NCI-H2081 treated with DMSO at 0.1 percent for 48 hours (cell line): ENCODE results near the gene TBC1D23.

Source experiments
- DNase-seq: peaks from one replicate; lab custom pipeline; 2025; lab: John Stamatoyannopoulos, UW

TBC1D23 gene

DNA sequence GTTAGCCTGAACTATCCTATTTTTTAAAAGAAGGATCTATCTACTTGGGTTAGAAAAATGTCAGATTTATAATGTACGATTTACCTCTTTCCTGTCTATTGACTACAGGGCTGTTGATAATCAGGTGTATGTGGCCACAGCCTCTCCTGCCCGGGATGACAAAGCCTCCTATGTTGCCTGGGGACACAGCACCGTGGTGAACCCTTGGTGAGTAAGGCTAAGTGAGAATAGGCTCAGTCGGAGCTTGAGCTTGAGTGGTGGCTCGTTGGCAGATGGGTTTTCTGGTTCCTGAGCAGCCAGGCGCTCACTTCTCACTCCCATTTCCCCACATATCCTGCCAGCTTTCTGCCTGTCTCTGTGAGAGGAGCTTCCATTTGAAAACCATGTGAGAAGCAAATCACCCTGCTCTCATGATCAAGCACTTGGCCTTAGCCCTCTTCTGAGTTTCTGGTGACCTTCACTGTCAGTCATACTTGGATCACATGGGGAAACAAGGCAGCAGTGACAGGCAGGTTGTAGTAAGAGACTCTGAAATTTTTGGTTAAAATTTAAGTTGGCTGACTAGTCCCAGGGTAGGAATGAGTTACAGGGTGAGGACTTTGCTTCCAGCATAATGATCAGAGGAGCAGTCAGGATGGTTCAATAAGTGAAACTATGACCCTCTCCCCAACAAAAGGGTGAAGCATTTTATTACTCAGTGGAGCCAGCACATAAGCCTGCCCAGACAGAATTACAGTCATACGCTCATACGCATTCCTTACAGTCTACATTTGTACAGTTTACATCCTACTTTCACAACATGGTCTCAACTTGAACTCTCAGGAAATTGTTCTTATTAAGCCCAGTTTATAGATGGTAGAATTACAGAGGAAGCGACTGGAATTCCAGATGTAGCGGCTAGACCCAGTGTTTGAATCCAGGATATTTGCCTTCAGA, 91.8 kb downstream of the TBC1D23 start:
- no peak for DNase-seq

- no peak for DNase-seq
Measured at GRCh38 chr3:100354850-100355249, 94.1 kb downstream of the TBC1D23 start.

DNA sequence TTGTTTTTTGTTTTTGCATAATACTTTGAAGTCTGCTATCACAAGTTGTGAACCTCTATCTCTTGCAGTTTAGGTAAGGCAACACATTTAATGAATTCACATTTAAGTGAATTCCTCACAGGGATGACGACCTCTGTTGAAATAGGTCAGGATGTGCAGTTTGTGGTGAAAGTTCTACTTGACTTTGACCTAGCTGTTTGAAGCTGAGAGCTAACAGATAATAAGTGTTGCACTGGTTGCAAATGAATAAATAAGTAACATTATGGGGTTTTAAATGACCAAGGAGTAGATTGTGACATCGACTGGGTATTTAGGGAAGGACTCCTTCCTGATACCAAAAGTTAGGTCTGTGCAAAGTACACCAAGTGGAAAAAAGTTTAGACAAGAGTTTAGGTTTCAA, 97.6 kb downstream of the TBC1D23 start:
- no peak for DNase-seq

DNA sequence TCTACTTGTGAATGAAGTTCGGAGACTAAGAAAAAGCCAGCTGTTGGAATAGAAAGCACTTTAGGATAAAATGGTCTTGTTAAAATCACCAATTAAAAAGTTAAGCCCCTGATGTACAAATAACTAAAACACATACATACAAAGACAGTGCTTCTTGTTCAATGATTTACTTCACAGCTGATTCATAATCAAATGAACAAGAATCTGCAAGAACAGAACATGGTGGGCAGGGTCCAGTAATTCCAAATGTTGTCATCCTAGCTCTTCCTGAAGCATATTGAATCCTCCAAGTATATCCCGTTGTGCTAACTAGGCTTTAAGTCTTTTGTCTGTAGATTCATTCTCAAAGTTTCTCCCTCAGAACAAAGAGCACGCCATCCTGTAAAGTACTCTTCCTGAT, 98.2 kb downstream of the TBC1D23 start:
- no peak for DNase-seq

GRCh38 chr3:100360757-100361496, 100.1 kb downstream of the TBC1D23 start:
- no peak for DNase-seq

DNA sequence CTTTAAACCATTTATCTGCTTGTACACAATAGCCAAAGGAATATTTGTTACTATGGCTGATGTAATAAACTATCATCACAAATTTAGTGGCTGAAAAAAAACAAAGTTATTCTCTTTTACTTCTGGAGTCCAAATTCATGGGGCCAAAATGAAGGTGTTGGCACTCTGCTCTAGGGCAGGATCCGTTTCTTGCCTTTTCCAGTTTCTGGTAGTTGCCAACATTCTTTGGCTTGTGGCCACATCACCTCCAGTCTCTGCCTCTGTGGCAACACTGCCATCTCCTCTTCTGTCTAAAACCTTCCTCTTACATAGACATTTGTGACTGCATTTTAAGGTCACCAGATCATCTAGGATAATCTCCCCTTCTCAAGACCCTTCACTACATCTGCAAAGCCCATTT, 101.1 kb downstream of the TBC1D23 start:
- no peak for DNase-seq

- DNase-seq: no peak
Measured at GRCh38 chr3:100364421-100364820, 103.6 kb downstream of the TBC1D23 start.

- no peak for DNase-seq
Measured at GRCh38 chr3:100366424-100366823, 105.6 kb downstream of the TBC1D23 start.

- DNase-seq: no peak
Measured at GRCh38 chr3:100368441-100368840, 107.6 kb downstream of the TBC1D23 start.

- no peak for DNase-seq
Measured at GRCh38 chr3:100370756-100371155, 110.0 kb downstream of the TBC1D23 start.

DNA sequence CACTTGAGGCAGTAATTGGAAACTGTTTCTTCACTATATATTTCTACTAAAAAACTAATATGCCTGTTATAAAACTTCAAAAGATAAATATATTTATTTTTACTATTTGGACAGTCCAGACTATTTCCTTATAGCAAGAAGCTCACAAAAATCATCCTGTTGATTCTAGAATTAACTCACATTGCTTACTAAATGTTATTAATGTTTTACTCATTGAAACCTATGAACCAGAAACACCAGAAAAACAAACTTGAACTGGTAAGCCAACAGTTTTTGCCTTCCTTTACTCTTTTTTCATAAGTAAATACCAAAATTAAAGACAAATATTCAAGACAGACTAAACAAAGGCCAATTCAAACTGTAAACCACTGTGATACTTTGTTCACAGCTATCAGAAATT, 113.7 kb downstream of the TBC1D23 start:
- DNase-seq: no peak
